Hepatocyte (in vitro differentiated cells): ENCODE data around the gene CSF2RB. TPM values are rescaled to one million over a fixed set of nuclear protein-coding genes. Genes with fewer than 3 reads are reported as not detected.

Source experiments
- DNase-seq: peaks from one replicate; pipeline ENCODE4 v3.0.0-alpha.2; 2016; ENCODE audit warnings: low spot score
- H2AFZ ChIP-seq: fragments of 200-600 bp; sonication (generic); 2 replicates; pipeline ENCODE4 v1.6.0; 2016; ENCODE audit warnings: antibody characterized with exemption, mild to moderate bottlenecking
- H3K27ac ChIP-seq: fragments of 200-600 bp; sonication (generic); 2 replicates; pipeline ENCODE4 v1.5.1; 2016; ENCODE audit warnings: mild to moderate bottlenecking
- H3K27me3 ChIP-seq: fragments of 200-600 bp; sonication (generic); 2 replicates; pipeline ENCODE4 v1.6.1; 2016
- H3K36me3 ChIP-seq: fragments of 200-600 bp; sonication (generic); replicated peaks from 2 replicates; pipeline ENCODE4 v1.5.1; 2016; ENCODE audit warnings: low read depth; ENCODE audit not compliant: insufficient read depth
- H3K4me1 ChIP-seq: fragments of 200-600 bp; sonication (generic); 2 replicates; pipeline ENCODE4 v1.5.1; 2016; ENCODE audit warnings: mild to moderate bottlenecking, moderate library complexity; ENCODE audit not compliant: insufficient read depth
- H3K4me2 ChIP-seq: fragments of 200-600 bp; sonication (generic); 2 replicates; pipeline ENCODE4 v1.6.0; 2016
- H3K4me3 ChIP-seq: fragments of 200-600 bp; sonication (generic); 2 replicates; pipeline ENCODE4 v1.5.1; 2016; ENCODE audit warnings: mild to moderate bottlenecking
- H3K79me2 ChIP-seq: fragments of 200-600 bp; sonication (generic); 2 replicates; pipeline ENCODE4 v1.6.0; 2017; ENCODE audit warnings: mild to moderate bottlenecking
- H3K9me2 ChIP-seq: fragments of 200-600 bp; sonication (generic); replicated peaks from 2 replicates; pipeline ENCODE4 v1.6.0; 2017; ENCODE audit warnings: mild to moderate bottlenecking; ENCODE audit not compliant: insufficient read depth
- H3K9me3 ChIP-seq: fragments of 200-600 bp; sonication (generic); 2 replicates; pipeline ENCODE4 v1.5.1; 2016; ENCODE audit warnings: low read depth, mild to moderate bottlenecking
- H4K20me1 ChIP-seq: fragments of 200-600 bp; sonication (generic); 2 replicates; pipeline ENCODE4 v1.6.0; 2016; ENCODE audit warnings: mild to moderate bottlenecking; ENCODE audit not compliant: insufficient read depth, poor library complexity, severe bottlenecking
- EZH2 ChIP-seq: fragments of 200-600 bp; sonication (generic); IDR thresholded peaks from 2 replicates; pipeline ENCODE4 v1.6.1; 2016; ENCODE audit warnings: antibody characterized with exemption, mild to moderate bottlenecking, borderline replicate concordance
- EZH2phosphoT487 ChIP-seq: fragments of 200-600 bp; sonication (generic); IDR thresholded peaks from one replicate; pipeline ENCODE4 v1.6.1; 2018; ENCODE audit warnings: antibody characterized with exemption, mild to moderate bottlenecking, low read depth, moderate library complexity; ENCODE audit not compliant: unreplicated experiment, severe bottlenecking
- WGBS: methylation state at CpG from one replicate; pipeline ENCODE4 v1.1.6; 2016; ENCODE audit warnings: low lambda C conversion rate; ENCODE audit errors: missing lambda C conversion rate; 5-methylcytosine and 5-hydroxymethylcytosine counted together
- polyA plus RNA-seq: library from polyadenylated mRNA; unstranded; fragments of >200 nt; fragmentation: Nextera tagmentation; extraction: Ambion mirVana; gene quantifications from 2 replicates; pipeline ENCODE4 v1.2.1, GENCODE V29; 2016
- total RNA-seq: library from RNA; depleted of rRNA; stranded (reverse); fragments of >200 nt; gene quantifications from 2 replicates; pipeline ENCODE4 v1.2.3, GENCODE V29; 2014
- TF ChIP-seq, protein P1 (sequence below): fragments of 200-600 bp; sonication (generic); IDR thresholded peaks from 2 replicates; pipeline ENCODE4 v1.5.1; 2016; ENCODE audit warnings: antibody characterized with exemption, mild to moderate bottlenecking; ENCODE audit not compliant: poor library complexity

Gene CSF2RB
- total and polyA plus RNA-seq, 2 experiments from 2014 or later, result 0.83 TPM; not detected in 1

DNA sequence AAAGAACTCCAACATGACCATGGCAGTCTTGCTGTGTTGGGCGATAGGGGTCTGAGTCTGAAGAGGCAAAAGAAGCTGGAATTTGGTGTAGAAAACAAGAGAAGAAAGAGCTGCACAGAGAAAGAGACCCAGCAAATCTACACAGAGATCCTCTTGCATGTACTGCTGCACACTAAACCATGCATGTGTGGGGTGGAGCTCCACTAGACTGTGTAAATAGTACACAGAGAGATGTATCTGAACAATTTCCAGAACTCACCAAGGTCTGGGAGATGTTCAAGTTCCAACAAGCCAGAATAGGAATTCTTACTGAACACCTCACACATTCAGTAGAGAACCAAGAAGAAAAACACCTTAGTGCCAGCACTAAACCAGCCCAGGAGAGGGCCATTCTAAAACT is 42.3 kb downstream of the CSF2RB start:
- Histone ChIP-seq H3K4me1 (no peaks in the 10 kb centered on the region), H3K79me2 (no peaks in the 10 kb centered on the region), H3K27ac (no peak overlapping the region), H3K9me2 (no peaks in the 10 kb centered on the region), H3K9me3 (no peaks in the 10 kb centered on the region), H2AFZ (no peak overlapping the region), H3K36me3 (no peaks in the 10 kb centered on the region), H4K20me1 (no peaks in the 10 kb centered on the region), H3K27me3 (no peaks in the 10 kb centered on the region), H3K4me2 (no peak overlapping the region), H3K4me3 (no peak overlapping the region)
- WGBS, result 83% methylated on average over 1 of the region's 1 CpG
- TF ChIP-seq, protein P1, sequence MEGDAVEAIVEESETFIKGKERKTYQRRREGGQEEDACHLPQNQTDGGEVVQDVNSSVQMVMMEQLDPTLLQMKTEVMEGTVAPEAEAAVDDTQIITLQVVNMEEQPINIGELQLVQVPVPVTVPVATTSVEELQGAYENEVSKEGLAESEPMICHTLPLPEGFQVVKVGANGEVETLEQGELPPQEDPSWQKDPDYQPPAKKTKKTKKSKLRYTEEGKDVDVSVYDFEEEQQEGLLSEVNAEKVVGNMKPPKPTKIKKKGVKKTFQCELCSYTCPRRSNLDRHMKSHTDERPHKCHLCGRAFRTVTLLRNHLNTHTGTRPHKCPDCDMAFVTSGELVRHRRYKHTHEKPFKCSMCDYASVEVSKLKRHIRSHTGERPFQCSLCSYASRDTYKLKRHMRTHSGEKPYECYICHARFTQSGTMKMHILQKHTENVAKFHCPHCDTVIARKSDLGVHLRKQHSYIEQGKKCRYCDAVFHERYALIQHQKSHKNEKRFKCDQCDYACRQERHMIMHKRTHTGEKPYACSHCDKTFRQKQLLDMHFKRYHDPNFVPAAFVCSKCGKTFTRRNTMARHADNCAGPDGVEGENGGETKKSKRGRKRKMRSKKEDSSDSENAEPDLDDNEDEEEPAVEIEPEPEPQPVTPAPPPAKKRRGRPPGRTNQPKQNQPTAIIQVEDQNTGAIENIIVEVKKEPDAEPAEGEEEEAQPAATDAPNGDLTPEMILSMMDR, result no peak
- TF ChIP-seq EZH2phosphoT487 (no peak), EZH2 (no peak)
- no peak for DNase-seq

- Histone ChIP-seq H3K27ac (no peak overlapping the region), H3K36me3 (no peaks in the 10 kb centered on the region), H3K9me3 (no peaks in the 10 kb centered on the region), H3K9me2 (no peaks in the 10 kb centered on the region), H3K79me2 (no peaks in the 10 kb centered on the region), H2AFZ (no peak overlapping the region), H3K4me2 (no peak overlapping the region), H4K20me1 (no peaks in the 10 kb centered on the region), H3K4me1 (no peaks in the 10 kb centered on the region), H3K4me3 (no peak overlapping the region), H3K27me3 (no peaks in the 10 kb centered on the region)
- TF ChIP-seq EZH2phosphoT487 (no peak), EZH2 (no peak)
- TF ChIP-seq, protein P1, result no peak
- WGBS, result 89% methylated on average over 2 of the region's 2 CpGs
- DNase-seq, result no peak
These were observed 44.9 kb downstream of the CSF2RB start for GRCh38 chr22:36958366-36958765.

GRCh38 chr22:36961626-36962025 is 48.2 kb downstream of the CSF2RB start:
- H3K27me3 ChIP-seq, result no peaks in the 10 kb centered on the region
- no peak overlapping the region for H2AFZ ChIP-seq
- no peaks in the 10 kb centered on the region for H3K79me2 ChIP-seq
- H3K9me2 ChIP-seq, result no peaks in the 10 kb centered on the region
- H3K36me3 ChIP-seq, result no peaks in the 10 kb centered on the region
- H3K4me1 ChIP-seq, result no peaks in the 10 kb centered on the region
- 43% methylated on average over 3 of the region's 3 CpGs for WGBS
- no peaks in the 10 kb centered on the region for H4K20me1 ChIP-seq
- H3K4me2 ChIP-seq, result no peak overlapping the region
- no peak overlapping the region for H3K4me3 ChIP-seq
- H3K27ac ChIP-seq, result no peak overlapping the region
- DNase-seq, result no peak
- TF ChIP-seq, protein P1, result no peak
- H3K9me3 ChIP-seq, result no peaks in the 10 kb centered on the region

GRCh38 chr22:36963302-36963701 is 49.9 kb downstream of the CSF2RB start:
- Histone ChIP-seq H3K36me3 (no peaks in the 10 kb centered on the region), H3K27ac (no peak overlapping the region), H3K27me3 (no peaks in the 10 kb centered on the region), H3K9me2 (no peaks in the 10 kb centered on the region), H2AFZ (no peak overlapping the region), H3K4me1 (no peaks in the 10 kb centered on the region), H3K9me3 (no peaks in the 10 kb centered on the region), H3K4me2 (no peak overlapping the region), H3K79me2 (no peaks in the 10 kb centered on the region), H4K20me1 (no peaks in the 10 kb centered on the region), H3K4me3 (no peak overlapping the region)
- no peak for DNase-seq
- 64% methylated on average over 2 of the region's 2 CpGs for WGBS
- TF ChIP-seq EZH2phosphoT487 (no peak), EZH2 (no peak)
- TF ChIP-seq, protein P1, result no peak
